ENCODE results near the gene VPS26B. TPM values are rescaled to one million over a fixed set of nuclear protein-coding genes. Genes with fewer than 3 reads are reported as not detected.

VPS26B gene
- total RNA-seq, 1 experiment from 2014 or later: 29.3 TPM

- no peak for ATAC-seq
- Mint-ChIP-seq H3K4me1 (peaks cover 20% of the 10 kb centered on the region), H3K27me3 (ENCODE audit: low read depth) (no peaks in the 10 kb centered on the region), H3K36me3 (peaks cover 64% of the 10 kb centered on the region), H3K4me3 (no peak overlapping the region), H3K27ac (peak overlapping the region; percentile 89), H3K9me3 (no peaks in the 10 kb centered on the region)
- POLR2A ChIA-PET: no interaction called here
- TF ChIP-seq ZMAT4 (CRISPR knock-in tag; IDR thresholded peaks at IDR 0.05): no peak
- TF ChIP-seq ZNF512 (CRISPR knock-in tag; IDR thresholded peaks at IDR 0.05; ENCODE audit: borderline replicate concordance): no peak
- TF ChIP-seq JAZF1 (CRISPR knock-in tag; IDR thresholded peaks at IDR 0.05): no peak
- no peak for TF ChIP-seq FOXJ3 (CRISPR knock-in tag; IDR thresholded peaks at IDR 0.05; ENCODE audit: borderline replicate concordance)
- no peak for TF ChIP-seq ZBTB43 (CRISPR knock-in tag; IDR thresholded peaks at IDR 0.05)
- TF ChIP-seq CTCF (IDR thresholded peaks at IDR 0.05): no peak
- TF ChIP-seq ZNF416 (CRISPR knock-in tag; IDR thresholded peaks at IDR 0.05): no peak
- TF ChIP-seq USF1 (CRISPR knock-in tag; IDR thresholded peaks at IDR 0.05): no peak
- TF ChIP-seq TP53 (CRISPR knock-in tag; IDR thresholded peaks at IDR 0.05): no peak
- no peak for TF ChIP-seq ZNF317 (CRISPR knock-in tag; IDR thresholded peaks at IDR 0.05; ENCODE audit: borderline replicate concordance, low read depth)
- TF ChIP-seq ELF4 (CRISPR knock-in tag; IDR thresholded peaks at IDR 0.05; ENCODE audit: low read depth): no peak
- TF ChIP-seq ZNF138 (CRISPR knock-in tag; conservative IDR thresholded peaks at IDR 0.05): no peak
- no peak for TF ChIP-seq PREB (CRISPR knock-in tag; IDR thresholded peaks at IDR 0.05; ENCODE audit: borderline replicate concordance)
- TF ChIP-seq ZNF423 (CRISPR knock-in tag; IDR thresholded peaks at IDR 0.05): no peak
- TF ChIP-seq E2F4 (CRISPR knock-in tag; IDR thresholded peaks at IDR 0.05; ENCODE audit: borderline replicate concordance, low read depth): no peak
- TF ChIP-seq ZSCAN18 (CRISPR knock-in tag; IDR thresholded peaks at IDR 0.05): no peak
- no peak for TF ChIP-seq ARID4B (CRISPR knock-in tag; IDR thresholded peaks at IDR 0.05; ENCODE audit: borderline replicate concordance)
- DNase-seq (ENCODE audit: low spot score): no peak
- CTCF ChIA-PET: interaction anchor here (0.7 to 1.0 kb wide), 2 partner anchors 27 to 35 kb away, joined by 3 read pairs; no protein-coding TSS in a partner anchor
Measured at GRCh38 chr11:134289167-134289566, 64.7 kb downstream of the VPS26B start.
